Measurements from ENCODE around the gene LTBP4.

The LTBP4 gene

GRCh38 chr19:40658031-40658430, 56.9 kb downstream of the LTBP4 start:
- in situ Hi-C loops (cut with HindIII; ENCODE audit: low pct_ligation_motif_present, low sequenced_read_pairs) = no loop called here

GRCh38 chr19:40659116-40659515, 57.9 kb downstream of the LTBP4 start:
- TF ChIP-seq, protein P1, sequence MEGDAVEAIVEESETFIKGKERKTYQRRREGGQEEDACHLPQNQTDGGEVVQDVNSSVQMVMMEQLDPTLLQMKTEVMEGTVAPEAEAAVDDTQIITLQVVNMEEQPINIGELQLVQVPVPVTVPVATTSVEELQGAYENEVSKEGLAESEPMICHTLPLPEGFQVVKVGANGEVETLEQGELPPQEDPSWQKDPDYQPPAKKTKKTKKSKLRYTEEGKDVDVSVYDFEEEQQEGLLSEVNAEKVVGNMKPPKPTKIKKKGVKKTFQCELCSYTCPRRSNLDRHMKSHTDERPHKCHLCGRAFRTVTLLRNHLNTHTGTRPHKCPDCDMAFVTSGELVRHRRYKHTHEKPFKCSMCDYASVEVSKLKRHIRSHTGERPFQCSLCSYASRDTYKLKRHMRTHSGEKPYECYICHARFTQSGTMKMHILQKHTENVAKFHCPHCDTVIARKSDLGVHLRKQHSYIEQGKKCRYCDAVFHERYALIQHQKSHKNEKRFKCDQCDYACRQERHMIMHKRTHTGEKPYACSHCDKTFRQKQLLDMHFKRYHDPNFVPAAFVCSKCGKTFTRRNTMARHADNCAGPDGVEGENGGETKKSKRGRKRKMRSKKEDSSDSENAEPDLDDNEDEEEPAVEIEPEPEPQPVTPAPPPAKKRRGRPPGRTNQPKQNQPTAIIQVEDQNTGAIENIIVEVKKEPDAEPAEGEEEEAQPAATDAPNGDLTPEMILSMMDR (IDR thresholded peaks at IDR 0.05; ENCODE audit: low read depth, low read length, missing control alignments) = no peak
- H3K27ac ChIP-seq = no peak overlapping the region
- no peak for DNase-seq
- H3K27me3 ChIP-seq (replicated peaks) = no peaks in the 10 kb centered on the region
- in situ Hi-C loops (cut with HindIII; ENCODE audit: low pct_ligation_motif_present, low sequenced_read_pairs) = no loop called here
- H3K4me3 ChIP-seq (ENCODE audit: low read depth, low read length) = no peak overlapping the region
- H3K36me3 ChIP-seq (replicated peaks) = no peaks in the 10 kb centered on the region

More at GRCh38 chr19:40658031-40658430, 56.9 kb downstream of the LTBP4 start:
- DNase-seq = no peak
- H3K4me3 ChIP-seq (ENCODE audit: low read depth, low read length) = no peak overlapping the region
- TF ChIP-seq, protein P1 (IDR thresholded peaks at IDR 0.05; ENCODE audit: low read depth, low read length, missing control alignments) = no peak
- H3K36me3 ChIP-seq (replicated peaks) = no peaks in the 10 kb centered on the region
- H3K27me3 ChIP-seq (replicated peaks) = no peaks in the 10 kb centered on the region
- H3K27ac ChIP-seq = no peak overlapping the region

- Histone ChIP-seq H3K27ac (no peak overlapping the region), H3K4me3 (ENCODE audit: low read depth, low read length) (no peak overlapping the region), H3K27me3 (replicated peaks) (no peaks in the 10 kb centered on the region), H3K36me3 (replicated peaks) (no peaks in the 10 kb centered on the region)
- TF ChIP-seq, protein P1 (IDR thresholded peaks at IDR 0.05; ENCODE audit: low read depth, low read length, missing control alignments) = no peak
- no peak for DNase-seq
- in situ Hi-C loops (cut with HindIII; ENCODE audit: low pct_ligation_motif_present, low sequenced_read_pairs) = no loop called here
Measured at GRCh38 chr19:40659566-40659965, 58.4 kb downstream of the LTBP4 start.

DNA sequence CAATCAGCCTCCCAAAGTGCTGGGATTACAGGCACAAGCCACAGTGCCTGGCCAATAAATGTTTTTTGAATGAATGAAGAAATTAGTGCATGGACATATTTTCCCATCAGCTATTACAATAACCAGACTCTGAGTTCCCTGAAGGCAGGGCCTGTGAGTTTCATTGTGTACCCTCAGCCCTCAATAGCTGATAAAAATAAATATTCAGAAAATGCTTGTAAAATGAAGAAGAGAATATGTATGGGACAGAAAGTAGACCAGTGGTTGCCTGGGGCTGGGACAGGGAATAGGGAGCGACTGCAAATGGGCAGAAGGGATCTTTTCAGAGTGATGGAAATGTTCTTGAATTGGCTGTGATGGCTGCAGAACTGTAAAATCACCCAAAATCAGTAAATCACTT, 60.4 kb downstream of the LTBP4 start:
- TF ChIP-seq, protein P1 (IDR thresholded peaks at IDR 0.05; ENCODE audit: low read depth, low read length, missing control alignments) = no peak
- H3K27ac ChIP-seq = no peak overlapping the region
- DNase-seq = no peak
- peaks cover under 1% of the 10 kb centered on the region for H3K36me3 ChIP-seq (replicated peaks)
- H3K27me3 ChIP-seq (replicated peaks) = no peaks in the 10 kb centered on the region
- no peak overlapping the region for H3K4me3 ChIP-seq (ENCODE audit: low read depth, low read length)
- in situ Hi-C loops (cut with HindIII; ENCODE audit: low pct_ligation_motif_present, low sequenced_read_pairs) = no loop called here

DNA sequence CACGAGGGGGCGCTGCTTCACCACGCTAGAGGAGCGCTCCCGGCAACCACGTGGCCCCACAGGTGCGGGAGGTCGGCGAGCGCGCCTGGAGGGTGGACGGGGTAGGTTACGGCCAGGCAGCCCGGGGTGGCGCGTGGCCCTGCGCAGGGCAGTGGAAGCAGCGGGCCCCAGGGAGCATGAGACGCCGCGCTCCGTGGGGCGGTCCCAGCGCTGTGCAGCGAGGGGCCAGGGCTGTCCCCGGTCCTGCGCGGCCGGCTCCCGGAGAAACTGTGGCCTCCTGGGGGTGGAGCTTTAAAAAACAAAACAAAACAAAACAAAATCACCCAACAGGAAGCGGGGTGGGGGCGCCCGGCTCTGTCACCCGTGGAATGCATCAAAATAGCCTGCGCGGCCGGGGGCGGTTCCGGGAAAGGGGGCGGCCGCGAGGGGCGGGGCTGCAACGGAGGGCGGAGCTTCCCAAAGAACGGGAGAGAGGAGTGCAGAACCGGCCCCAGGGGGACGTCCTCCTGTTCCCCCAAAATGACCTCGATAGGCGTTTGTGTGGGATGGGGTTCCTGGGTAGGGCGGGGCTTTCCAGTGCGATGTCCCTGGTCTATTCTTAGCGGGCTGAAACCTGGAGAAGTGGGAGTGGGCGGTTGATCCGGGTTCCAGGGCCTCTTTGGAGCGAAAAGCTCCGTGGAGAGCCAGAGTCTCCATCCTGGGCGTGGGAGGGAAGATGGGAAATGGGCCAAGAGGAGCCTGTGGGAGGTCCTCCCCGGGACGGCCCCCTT, 61.9 kb downstream of the LTBP4 start:
- peak; percentile 75 for DNase-seq
- peak overlapping the region; percentile 1 for H3K27ac ChIP-seq
- in situ Hi-C loops (cut with HindIII; ENCODE audit: low pct_ligation_motif_present, low sequenced_read_pairs) = no loop called here
- H3K36me3 ChIP-seq (replicated peaks) = peaks cover 15% of the 10 kb centered on the region
- H3K27me3 ChIP-seq (replicated peaks) = no peaks in the 10 kb centered on the region
- TF ChIP-seq, protein P1 (IDR thresholded peaks at IDR 0.05; ENCODE audit: low read depth, low read length, missing control alignments) = no peak
- H3K4me3 ChIP-seq (ENCODE audit: low read depth, low read length) = peak overlapping the region; percentile 58
